RCC 7860 (cell line): ENCODE measurements around the gene TENM3.

Source experiments
- DNase-seq: peaks from one replicate; pipeline ENCODE4 v3.0.0-alpha.2; 2015; ENCODE audit warnings: low spot score
- FAIRE-seq: peaks from 2 replicates; lab custom pipeline; 2012; peaks lifted over from hg19 to GRCh38; lab: Jason Lieb, UNC

Gene TENM3

DNA sequence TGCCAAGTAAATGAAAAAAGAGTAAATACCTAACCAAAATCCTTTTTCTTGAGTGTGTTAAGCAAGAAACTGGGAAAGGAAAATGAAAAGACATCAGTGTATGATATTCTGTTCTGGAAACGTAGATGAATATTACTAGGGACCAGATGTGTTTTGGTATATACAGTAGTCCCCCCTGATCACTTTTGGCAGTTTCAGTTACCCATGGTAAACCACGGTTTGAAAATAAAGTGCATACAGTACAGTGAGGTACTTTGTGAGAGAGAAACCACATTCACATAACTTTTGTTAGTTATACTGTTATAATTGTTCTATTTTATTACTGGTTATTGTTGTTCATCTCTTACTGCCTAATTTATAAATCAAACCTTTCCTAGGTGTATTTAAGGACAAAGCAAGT is 250.9 kb downstream of the TENM3 start:
- DNase-seq = no peak
- no peak for FAIRE-seq

DNA sequence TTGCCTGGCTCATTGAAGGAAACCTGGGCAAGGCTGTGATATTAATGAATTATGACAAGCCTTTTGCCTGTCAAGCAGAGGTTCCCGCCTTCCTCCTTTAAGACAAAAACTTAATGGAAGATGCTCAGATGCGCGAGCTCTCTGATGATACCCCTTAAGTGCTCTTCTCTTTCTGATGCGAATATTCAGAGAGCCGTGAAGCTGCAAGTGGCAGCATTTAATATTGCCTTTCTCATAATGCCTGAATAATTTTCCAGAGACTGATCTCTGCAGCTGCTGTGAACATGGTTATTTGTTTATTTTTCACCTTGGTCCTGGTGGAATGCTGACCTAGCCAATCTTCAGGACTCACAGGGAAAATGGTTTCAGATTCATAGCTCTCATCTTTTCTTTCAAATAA is 251.8 kb downstream of the TENM3 start:
- FAIRE-seq = no peak
- DNase-seq = no peak

DNA sequence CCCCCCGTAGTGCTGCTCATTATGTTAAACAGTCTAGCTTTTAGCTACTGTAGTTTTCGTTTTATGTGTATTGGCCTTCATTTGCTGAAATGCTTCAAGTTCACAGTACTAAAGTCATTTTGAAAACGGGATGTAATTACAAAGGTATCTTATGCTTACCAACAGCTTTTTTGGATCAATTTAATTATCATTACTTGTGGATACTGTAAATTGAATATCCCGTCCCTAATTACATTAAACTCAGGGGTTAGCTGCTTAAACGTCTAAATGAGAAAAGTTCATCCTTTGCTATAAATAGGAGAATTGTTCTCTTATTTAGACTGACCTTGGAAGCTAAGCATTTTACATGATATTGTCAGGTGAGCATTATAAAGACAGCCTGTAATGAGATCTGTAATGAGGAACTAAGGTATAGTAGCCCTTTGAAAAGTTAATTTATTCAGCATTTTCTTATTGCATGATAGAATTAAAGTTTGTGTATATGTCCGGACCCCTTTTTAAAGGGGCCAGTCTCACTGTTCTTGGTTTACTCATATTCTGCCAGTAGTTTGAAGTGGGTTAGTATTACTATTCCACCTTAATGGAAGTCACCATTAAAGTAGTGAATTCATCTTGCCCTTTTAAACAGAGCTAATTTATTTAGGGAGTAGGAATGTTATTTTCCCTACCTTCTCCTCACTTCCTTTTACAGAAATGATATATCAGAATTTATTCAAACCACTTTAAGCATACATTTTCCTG is 252.6 kb downstream of the TENM3 start:
- no peak for FAIRE-seq

GRCh38 chr4:182496408-182496807 is 253.2 kb downstream of the TENM3 start:
- DNase-seq (no peak), FAIRE-seq (no peak)

More for the DNA sequence above, 252.6 kb downstream of the TENM3 start:
- DNase-seq = no peak

- FAIRE-seq (no peak), DNase-seq (no peak)
Observed at GRCh38 chr4:182502064-182502463, 258.9 kb downstream of the TENM3 start.

- FAIRE-seq (no peak), DNase-seq (no peak)
Observed at GRCh38 chr4:182504463-182504862, 261.3 kb downstream of the TENM3 start.

- FAIRE-seq (no peak), DNase-seq (no peak)
Observed at GRCh38 chr4:182507805-182508204, 264.6 kb downstream of the TENM3 start.

DNA sequence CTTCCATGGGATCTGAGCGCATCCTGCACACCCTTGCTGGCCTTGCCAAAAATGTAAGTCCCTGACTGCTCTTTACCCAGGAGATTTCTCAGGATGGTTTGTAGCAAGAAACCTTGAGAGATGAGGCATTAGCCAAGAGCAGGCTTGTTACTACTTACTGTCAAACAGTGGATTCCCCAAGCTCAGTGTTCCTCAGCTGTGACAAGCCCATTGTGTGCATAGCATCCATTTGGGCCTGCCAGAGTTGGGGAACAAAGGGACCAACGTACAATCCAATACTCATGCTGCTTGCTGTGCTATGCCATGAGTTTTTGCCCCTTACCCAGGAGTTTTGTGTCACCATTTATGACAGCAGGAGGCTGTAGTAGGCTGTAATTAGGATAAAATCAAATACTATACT is 267.6 kb downstream of the TENM3 start:
- FAIRE-seq (no peak), DNase-seq (no peak)

- FAIRE-seq (no peak), DNase-seq (no peak)
Observed at GRCh38 chr4:182513587-182514291, 270.5 kb downstream of the TENM3 start.

DNA sequence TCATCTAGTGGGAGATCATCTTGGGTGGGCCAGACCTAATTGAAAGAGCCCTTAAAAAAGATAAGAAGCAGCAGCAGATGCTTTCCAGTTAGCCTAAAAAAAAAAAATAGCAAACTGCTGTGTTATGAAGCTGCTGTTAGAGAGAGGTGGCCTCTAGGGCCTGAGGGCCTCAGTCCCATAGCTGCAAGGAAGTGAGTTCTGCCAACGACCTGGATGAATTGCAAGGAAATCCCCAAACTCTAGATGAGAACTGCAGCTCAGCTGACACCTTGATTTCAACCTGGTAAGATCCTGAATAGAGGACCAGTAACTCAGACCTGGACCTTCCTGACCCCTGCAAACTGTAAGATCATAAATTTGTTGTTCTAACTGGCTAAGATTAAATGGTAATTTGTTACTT is 275.2 kb downstream of the TENM3 start:
- DNase-seq (no peak), FAIRE-seq (no peak)

GRCh38 chr4:182519528-182519927 is 276.3 kb downstream of the TENM3 start:
- FAIRE-seq (no peak), DNase-seq (no peak)

- DNase-seq (no peak), FAIRE-seq (no peak)
Observed at GRCh38 chr4:182521011-182521410, 277.8 kb downstream of the TENM3 start.

GRCh38 chr4:182528819-182529218 is 285.6 kb downstream of the TENM3 start:
- no peak for DNase-seq
- no peak for FAIRE-seq

DNA sequence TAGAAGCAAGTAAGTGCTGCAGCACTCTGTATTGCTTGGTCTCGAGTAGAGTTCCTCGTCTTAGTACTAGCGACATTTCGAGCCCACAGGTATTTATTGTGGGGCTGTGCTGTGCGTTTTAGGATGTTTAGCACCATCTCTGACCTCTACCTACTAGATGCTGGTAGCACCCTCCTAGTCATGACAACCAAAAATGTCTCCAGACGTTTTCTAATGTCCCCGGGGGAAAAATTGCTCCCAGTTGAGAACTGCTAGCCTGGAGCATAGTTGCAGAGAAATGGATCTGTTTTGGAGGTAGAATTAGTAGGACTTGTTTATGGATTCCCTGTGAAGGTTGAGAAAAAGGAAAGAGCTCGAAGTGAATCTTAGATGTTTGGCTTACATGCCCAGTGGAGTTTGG is 287.2 kb downstream of the TENM3 start:
- FAIRE-seq = no peak

DNA sequence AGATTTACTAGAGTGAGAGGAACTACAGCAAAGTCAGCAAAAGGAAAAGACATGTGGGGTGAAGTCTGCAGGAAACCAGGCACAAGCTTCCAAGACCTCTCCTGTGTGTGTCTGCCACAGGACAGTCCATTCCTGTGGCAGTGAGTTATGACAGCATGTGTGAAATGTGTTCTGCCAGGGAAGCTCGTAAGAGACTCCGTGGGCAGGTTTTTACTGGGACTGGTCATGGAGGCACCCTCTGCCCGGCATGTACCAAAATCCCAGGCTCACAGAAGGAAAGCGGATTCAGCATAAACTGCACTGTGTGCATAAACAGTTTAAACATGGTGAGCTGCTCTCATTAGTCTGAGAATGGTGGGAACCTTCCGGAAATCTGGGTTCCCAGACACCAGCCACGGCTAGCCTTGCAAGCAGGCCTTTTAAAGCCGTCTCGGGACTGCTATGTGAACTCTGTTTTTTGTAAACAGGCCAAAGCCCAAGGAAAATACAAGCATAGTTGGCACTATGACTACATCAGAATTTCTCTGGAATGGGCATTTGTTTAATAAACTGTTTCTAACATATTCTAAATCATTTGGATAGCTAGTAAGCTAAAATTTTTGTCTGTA is 288.5 kb downstream of the TENM3 start:
- FAIRE-seq (no peak), DNase-seq (no peak)

More for the DNA sequence above, 287.2 kb downstream of the TENM3 start:
- no peak for DNase-seq

- no peak for DNase-seq
- FAIRE-seq = no peak
Observed at GRCh38 chr4:182532441-182532840, 289.2 kb downstream of the TENM3 start.

DNA sequence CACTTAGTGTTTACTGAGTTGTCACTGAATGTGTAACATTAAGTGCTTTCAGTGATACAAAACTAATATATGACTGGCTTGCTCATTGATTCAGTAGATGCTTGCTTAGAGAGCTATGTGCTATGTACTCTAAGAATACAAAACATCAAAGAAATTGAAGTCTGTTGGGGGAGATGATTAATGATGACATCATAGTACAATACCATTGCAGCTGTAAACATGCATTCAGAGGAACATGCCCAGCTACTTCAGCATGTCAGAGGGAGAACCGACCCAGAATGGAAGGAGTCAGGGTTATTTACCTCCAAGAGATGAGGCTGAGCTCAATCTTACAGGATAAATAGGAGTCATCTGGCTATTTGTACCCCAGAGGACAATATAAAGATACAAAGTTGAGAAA is 290.8 kb downstream of the TENM3 start:
- DNase-seq = no peak
- no peak for FAIRE-seq

GRCh38 chr4:182536221-182536811 is 293.1 kb downstream of the TENM3 start:
- no peak for DNase-seq
- FAIRE-seq = no peak

DNA sequence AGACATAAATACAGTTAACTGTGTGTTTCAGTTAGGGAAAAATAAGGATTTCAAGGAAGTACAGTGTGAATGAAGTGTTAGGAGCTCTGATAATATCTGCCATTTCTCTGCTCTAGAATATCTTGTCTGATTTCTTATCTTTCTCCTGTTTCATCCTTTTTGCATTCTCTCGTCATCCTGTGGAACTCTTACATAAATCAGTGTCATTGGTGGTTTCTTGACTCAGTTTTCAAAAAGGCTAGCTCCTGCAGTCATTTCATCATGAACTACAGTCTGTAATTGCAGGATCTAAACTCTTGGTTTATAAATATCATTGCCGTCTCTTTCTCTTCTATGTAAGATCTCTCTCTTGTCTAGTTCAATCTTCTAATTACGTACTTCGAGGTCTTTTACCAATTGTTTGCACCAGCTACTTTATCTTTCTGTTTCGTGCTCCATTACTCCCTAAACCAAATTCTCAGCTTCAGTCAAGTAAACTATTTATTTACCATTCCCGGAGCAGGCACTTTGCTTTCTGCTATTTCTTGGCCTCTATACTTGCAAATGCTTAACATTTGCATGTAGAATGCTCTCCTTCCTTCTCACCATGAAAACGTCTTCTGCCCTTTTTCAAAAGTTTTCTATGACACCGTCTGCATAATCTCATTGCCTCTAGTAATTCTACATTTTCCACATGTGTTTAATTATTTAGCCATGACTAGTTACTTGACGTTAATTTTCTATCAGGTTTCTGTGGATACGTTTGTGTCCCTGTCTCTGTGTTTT is 294.0 kb downstream of the TENM3 start:
- FAIRE-seq (no peak), DNase-seq (no peak)

DNA sequence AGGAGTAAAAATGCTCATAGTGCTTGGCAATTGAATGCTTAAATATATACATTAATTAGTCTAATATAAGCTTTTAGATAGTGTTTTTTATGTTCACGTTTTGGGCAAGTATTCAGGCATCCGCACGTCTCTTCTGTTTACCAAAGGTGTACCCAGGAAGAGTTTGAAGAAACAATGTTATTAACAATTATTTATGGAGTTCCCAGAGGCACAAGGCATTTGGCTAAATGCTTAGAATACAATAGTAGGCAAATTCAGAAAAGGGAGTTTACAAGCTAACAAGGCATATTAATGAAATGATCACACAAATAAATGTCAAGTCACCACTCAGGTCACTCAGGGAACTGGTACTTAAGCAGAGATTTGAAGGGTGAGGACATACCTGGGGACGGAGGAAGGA is 294.8 kb downstream of the TENM3 start:
- FAIRE-seq (no peak), DNase-seq (no peak)

DNA sequence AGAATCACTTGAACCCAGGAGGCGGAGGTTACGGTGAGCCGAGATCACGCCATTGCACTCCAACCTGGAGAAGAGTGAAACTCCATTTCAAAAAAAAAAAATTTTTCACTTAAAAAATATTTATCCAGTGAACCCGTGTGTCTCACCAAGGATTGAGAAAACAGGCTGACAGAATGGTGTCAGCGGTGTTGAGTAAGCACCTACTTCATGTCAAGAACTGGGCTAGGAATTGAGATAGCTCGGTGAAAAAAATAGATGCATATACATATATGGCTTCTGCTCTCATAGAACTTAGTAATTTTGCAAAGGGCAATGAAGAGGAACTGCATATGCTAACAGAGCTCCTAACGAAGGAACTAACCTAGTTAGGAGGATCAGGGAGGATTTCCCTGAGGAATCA is 297.3 kb downstream of the TENM3 start:
- DNase-seq = no peak

More for the DNA sequence above, 297.3 kb downstream of the TENM3 start:
- FAIRE-seq = no peak
